PFSK-1 (cell line): Measurements from ENCODE around the gene CEP162.

ENCODE experiments used
- FOXP2 ChIP-seq: optimal IDR thresholded peaks from 2 replicates; pipeline ENCODE3; 2011; ENCODE audit warnings: borderline replicate concordance, control low read depth, inconsistent platforms; ENCODE audit not compliant: insufficient read depth; ENCODE audit errors: extremely low read length, extremely low read depth
- POLR2AphosphoS5 ChIP-seq: IDR thresholded peaks from 2 replicates; pipeline ENCODE4 v1.6.1; 2012; ENCODE audit warnings: low read depth, mild to moderate bottlenecking, control low read depth, low read length, moderate library complexity
- REST ChIP-seq, 2 experiments: IDR thresholded peaks; 2 replicates each; pipeline versions ENCODE4 v1.6.1 to v1.8.0; 2011 to 2012; ENCODE audit warnings: low read depth in 2 of 2, low read length in 2 of 2, control low read depth in 1 of 2, inconsistent platforms in 1 of 2, mild to moderate bottlenecking in 1 of 2, moderate library complexity in 1 of 2; ENCODE audit not compliant: insufficient read depth in 1 of 2
- SIN3A ChIP-seq: IDR thresholded peaks from 2 replicates; pipeline ENCODE4 v1.6.1; 2012; ENCODE audit warnings: mild to moderate bottlenecking, low read length, moderate library complexity, borderline replicate concordance; ENCODE audit not compliant: insufficient read depth
- TAF1 ChIP-seq: IDR thresholded peaks from 2 replicates; pipeline ENCODE4 v1.6.1; 2012; ENCODE audit warnings: low read length, control low read depth, borderline replicate concordance; ENCODE audit not compliant: insufficient read depth

The CEP162 gene

GRCh38 chr6:84224251-84224650 lies 3.2 kb downstream of the CEP162 start:
- TF ChIP-seq TAF1 = no peak

DNA sequence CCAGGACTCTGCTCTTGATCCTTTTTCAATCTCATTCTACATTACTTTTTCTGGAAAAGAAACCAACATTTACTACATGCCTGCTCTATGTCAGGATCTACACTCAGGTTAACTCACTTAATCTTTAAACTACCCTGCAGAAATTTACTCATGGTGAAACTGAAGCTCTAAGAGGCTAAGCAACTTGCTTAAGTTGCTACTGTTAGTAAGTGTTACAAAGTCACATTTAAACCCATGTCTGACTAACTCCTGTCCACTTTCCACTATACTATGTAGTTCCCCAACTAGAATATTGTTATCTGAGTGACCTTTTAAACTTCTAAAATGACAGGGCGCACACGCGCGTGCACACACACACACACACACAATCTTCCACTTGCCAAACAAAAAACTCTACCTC lies 5.0 kb downstream of the CEP162 start:
- no peak for TF ChIP-seq SIN3A
- TF ChIP-seq TAF1 = no peak
- TF ChIP-seq REST (IDR thresholded peaks at IDR 0.05; ENCODE audit: insufficient read depth in 1 of 2, low read depth in 2 of 2, low read length in 2 of 2) = no peak
- no peak for TF ChIP-seq FOXP2
- TF ChIP-seq POLR2AphosphoS5 = no peak

DNA sequence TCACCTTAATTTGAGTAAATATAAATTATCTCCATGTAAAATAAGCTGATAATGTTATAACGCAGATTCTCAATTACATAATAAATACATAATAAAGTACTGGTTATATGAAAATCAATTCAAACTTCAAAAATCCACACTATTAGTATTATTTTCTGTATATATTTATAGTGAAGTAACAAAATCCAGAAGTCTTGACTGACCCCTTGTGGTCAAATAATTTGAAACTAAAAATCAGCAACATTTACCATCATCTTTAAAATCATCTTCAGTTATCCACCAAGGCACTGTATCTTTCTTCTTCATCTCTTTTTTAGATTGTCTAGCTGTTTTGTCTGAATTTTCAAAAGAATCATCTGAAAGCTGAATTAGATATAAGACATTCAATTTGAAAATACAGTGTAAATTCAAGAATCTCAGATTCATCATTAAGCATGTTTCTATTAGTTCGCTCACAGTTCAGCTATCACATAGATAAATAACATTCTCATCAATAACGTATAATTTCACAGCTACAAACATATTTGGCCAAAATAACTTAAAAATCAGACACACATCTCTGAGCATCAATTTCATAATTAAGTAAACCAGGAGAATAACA lies 6.5 kb downstream of the CEP162 start:
- no peak for TF ChIP-seq SIN3A
- TF ChIP-seq TAF1 = no peak
- TF ChIP-seq REST (IDR thresholded peaks at IDR 0.05; ENCODE audit: insufficient read depth in 1 of 2, low read depth in 2 of 2, low read length in 2 of 2) = no peak
- no peak for TF ChIP-seq FOXP2
- TF ChIP-seq POLR2AphosphoS5 = no peak

DNA sequence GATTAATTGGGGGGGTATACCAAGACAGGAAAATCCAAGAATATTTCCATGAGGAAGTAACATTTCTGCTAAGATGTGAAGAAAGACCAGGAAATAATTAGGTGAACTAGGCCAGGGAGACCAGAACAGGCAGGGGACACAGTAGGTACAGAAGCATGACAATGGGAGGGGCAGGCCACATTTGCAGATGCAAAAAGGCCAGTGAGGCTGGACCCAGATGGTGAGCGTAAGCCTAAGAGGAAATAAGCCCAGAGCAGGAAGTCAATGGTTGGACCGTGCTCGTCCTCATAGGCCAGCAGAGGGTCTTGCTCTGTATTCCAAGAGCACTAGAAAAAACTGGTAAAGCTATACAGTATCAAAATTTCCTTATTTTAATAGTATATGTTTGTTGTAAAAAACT lies 9.4 kb downstream of the CEP162 start:
- no peak for TF ChIP-seq POLR2AphosphoS5
- no peak for TF ChIP-seq TAF1
- no peak for TF ChIP-seq SIN3A
- no peak for TF ChIP-seq REST (IDR thresholded peaks at IDR 0.05; ENCODE audit: insufficient read depth in 1 of 2, low read depth in 2 of 2, low read length in 2 of 2)
- TF ChIP-seq FOXP2 = no peak

- TF ChIP-seq TAF1 = no peak
- TF ChIP-seq POLR2AphosphoS5 = no peak
- no peak for TF ChIP-seq SIN3A
- TF ChIP-seq REST (IDR thresholded peaks at IDR 0.05; ENCODE audit: insufficient read depth in 1 of 2, low read depth in 2 of 2, low read length in 2 of 2) = no peak
- no peak for TF ChIP-seq FOXP2
Observed at GRCh38 chr6:84213217-84213616, 14.2 kb downstream of the CEP162 start.
